ENCODE data around the gene PYY.
"Not testable (repeated sequence)": the region's sequence is repeated elsewhere in the genome, so short reads cannot be mapped to it uniquely, and the experiment has no call there.

The PYY gene

DNA sequence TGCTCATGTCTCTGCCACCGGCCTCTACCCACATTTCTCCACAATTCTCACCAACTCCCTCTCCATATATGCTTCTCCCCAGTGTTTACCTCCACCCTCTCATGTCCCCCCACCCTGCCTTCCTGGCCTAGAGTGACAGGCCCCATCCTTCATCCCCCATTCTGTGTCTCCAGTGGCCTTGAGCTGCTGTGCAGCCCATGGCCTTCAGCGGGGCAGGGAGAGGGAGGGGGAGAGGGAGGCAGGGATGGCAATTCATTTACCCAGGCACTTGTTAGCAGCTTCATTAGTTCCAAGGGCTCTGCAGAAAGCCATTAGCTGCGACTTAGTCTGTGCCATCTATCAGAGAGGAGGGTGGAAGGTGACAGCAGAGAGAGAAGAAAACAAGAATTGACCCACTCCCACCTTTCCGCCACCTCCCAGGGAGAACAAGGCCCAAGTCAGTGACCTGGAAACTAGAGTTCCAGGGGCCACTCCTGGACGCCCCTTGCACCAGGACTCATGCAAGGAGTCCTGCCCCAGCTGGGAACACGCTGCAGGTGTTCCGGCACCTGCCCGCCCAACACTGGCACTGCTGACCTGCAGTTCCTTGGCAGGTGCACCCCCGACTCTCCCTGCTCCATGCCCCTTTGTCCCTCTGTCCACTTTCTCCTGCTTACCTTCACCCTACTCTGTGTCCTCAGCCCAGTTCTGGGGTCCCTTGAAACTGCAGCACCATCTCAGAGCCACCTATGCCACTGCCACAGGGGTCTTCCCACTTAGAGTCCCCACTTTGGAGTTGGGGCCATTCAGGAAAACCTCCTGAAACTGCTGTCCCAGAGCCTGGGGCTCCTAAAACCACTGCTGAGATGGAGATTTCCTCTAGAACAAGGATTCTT lies 23.5 kb upstream of the PYY start:
- DNase-seq = no peak

DNA sequence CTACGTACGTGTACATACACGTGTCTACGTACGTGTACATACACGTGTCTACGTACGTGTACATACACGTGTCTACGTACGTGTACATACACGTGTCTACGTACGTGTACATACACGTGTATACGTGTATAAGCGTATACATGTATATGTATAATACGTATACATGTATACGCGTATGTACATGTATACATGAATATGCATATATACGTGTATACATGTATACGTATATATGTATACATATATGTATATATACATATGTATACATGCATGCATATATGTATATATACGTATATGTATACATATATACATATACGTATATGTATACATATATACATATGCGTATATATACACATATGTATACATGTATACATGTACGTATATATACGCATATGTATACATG lies 22.2 kb upstream of the PYY start:
- DNase-seq = no peak

DNA sequence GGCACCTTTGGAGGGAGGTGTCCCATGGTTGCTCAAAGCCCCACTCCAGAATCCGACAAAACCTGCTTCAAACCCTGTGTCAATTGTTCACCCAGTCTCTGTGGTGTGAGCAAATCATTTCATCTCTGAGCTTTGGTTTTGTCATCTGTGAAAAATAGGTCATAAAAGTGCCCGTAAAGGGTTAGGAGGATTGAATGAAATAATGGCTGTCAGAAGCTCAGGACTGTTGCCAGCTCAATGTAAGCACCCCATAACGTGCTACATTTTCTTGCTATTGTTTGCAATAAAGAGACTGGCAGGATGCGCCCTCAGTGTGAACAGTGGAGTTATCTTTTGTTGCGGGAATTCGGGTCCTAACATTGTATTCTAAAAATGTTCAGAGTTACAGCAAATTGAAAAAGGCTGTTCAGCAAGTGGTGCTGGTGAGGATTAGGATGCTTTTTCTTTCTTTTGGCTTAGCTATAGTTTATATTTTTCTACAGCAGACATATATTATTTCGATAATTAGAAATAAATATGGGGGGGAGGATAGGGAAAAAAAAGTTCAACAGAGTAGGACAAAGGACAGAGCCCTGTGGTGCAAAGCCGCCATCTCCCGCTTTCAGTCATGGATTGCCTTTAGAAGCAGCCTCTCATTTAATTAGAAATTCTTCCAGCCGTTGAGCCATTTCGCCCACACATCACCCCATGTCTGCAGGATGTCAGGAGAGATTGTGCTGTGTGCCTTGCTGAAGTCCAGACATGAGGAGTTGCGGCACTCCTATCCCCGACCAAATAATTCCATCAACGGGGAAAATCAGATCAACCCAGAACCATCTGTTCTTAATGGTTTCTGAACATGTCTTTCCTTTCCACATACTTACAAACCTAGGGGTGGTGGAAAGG lies 20.9 kb upstream of the PYY start:
- DNase-seq = no peak

DNA sequence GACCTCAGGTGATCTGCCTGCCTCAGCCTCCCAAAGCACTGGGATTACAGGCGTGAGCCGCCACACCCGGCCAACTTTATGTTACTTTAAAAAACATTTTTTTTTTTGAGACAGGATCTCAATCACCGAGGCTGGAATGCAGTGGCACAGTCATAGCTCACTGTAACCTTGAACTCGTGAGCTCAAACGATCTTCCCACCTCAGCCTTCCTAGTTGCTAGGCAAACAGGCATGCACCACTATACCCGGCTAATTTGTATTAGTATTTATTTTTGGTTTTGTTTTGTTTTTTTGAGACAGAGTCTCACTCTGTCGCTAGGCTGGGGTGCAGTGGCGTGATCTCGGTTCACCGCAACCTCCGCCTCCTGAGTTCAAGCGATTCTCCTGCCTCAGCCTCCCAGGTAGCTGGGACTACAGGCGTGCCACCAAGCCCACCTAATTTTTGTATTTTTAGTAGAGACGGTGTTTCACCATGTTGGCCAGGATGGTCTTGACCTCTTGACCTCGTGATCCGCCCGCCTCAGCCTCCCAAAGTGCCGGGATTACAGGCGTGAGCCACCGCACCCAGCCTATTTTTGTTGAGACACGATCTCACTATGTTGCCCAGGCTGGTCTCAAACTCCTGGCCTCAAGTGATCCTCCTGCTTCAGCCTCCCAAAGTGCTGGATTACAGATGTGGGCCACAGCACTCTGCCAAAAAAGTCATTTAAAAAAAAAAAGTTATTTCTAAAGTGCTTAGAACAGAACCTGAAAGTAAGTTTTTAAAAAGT lies 18.9 kb upstream of the PYY start:
- DNase-seq = not testable (repeated sequence)

DNA sequence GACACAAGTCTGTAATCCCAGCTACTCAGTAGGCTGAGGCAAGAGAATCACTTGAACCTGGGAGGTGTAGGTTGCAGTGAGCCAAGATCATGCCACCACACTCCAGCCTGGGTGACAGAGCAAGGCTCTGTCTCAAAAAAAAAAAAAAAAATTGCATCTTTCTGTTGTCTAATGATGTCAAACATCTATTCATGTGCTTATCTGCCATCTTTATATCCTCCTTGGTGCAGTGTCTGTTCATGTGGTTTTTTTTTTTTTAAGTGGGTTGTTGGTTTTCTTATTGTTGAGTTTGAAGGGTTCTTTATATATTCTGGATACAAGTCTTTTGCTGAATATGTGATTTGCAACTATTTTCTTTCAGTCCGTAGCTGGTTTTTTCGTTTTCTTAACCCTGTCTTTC lies 17.7 kb upstream of the PYY start:
- DNase-seq = not testable (repeated sequence)

DNA sequence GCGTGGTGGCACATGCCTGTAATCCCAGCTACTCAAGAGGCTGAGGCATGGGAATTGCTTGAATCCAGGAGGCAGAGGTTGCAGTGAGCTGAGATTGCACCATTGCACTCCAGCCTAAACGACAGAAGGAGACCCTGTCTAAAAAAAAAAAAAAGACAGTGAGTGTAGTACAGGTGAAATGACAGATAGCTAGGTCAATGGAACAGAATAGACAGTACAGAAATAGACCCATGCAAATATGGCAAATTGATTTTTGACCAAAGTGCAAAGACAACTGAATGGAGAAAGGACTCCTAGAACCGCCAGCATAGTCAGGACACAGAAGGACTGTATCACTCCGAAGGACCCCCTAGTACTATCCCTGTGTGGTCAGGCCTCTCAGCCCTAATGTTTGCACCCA lies 16.6 kb upstream of the PYY start:
- DNase-seq = no peak

DNA sequence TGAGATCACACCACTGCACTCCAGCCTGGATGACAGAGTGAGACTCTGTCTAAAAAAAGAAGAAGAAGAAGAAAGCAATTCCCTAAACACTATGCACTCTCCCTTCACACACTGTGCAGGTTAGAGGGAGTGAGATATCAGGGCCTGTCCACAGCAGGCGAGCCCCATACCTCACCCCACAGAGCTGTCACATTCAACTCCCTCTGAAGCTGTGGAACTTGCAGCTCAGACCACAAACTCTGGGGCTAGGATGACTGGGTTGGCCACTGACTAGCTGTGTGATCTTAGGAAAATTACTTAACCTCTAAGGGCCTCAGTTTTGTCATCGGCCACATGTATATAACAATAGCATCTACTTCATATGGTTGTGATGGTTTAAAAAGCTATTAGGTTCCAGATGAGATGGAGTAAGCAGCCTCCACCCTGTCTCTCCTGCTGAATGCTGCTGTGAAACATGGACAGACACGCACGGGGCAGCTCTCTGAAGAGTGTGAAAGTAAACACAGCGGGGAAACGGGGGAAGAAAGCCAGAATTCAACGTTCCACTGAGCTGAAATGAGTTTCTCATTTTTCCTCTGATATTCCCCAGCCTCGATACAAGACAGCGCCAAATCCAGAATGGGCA lies 13.6 kb upstream of the PYY start:
- no peak for DNase-seq

DNA sequence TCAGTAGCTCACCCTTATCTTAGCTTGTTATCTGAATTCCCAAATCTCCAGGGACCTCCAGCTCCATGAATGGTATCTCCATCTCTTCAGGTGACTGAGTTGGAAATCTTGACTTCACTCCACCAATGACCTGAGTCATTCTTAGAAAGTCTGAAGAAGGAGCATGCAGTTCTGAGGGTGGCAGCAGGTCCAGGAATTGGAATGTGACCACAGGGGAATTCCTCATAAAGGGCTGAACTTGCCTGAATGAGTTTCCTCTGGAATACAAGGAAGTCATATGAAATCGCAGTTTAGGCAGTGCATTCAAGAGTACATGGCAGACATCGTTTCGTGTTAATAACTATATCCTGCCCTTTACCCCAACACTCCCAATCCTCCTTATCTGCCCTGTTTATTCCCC lies 12.5 kb upstream of the PYY start:
- no peak for DNase-seq

DNA sequence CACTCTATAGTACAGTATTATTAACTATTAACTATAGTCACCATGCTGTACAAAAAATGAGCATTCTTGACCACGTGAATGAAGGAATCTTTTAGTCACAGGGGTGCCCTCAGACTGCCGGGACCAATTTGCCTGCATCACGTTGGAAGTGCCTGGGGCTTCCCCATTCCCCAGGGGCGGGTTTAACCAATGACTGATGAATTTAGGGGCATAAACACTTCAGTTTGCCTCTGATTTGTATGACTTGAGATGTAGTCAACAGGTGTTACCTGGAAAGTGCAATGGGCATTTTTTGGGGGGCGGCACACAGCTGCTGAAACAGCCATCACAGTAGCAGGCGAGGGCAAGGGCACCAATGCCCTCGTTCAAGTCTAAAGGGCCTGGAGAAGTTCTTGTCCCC lies 8.7 kb upstream of the PYY start:
- DNase-seq = no peak

DNA sequence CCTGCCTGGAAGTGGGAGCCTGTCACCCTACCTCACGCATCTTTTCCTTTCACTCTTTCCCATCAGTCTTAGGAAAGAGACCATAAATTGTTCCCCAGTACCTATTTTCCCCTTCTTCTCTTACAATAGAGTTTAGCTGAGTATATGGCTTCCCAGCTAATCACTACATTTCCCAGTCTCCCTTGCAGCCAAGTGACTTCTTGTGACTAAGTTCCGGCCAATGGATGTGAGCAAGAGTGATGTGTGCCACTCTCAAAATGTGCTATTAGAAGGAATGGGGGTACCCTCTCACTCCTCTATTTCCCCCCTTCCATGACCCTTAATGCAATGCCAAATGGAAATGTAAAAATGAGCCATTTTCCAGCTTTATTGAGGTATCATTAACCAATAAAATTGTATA lies 8.2 kb upstream of the PYY start:
- no peak for DNase-seq

DNA sequence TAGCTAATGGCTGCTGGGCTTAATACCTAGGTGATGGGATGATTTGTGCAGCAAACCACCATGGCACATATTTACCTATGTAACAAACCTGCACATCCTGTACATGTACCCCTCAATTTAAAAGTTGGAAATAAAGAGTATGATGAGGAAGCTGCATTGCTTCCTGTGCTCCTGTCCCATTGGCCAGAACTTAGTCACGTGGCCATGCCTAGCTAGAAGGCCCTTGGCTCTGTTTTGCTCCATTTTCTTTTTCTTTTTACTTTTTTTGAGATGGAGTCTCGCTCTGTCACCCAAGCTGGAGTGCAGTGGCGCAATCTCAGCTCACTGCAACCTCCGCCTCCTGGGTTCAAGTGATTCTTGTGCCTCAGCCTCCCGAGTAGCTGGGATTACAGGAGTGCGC lies 7.6 kb upstream of the PYY start:
- not testable (repeated sequence) for DNase-seq

DNA sequence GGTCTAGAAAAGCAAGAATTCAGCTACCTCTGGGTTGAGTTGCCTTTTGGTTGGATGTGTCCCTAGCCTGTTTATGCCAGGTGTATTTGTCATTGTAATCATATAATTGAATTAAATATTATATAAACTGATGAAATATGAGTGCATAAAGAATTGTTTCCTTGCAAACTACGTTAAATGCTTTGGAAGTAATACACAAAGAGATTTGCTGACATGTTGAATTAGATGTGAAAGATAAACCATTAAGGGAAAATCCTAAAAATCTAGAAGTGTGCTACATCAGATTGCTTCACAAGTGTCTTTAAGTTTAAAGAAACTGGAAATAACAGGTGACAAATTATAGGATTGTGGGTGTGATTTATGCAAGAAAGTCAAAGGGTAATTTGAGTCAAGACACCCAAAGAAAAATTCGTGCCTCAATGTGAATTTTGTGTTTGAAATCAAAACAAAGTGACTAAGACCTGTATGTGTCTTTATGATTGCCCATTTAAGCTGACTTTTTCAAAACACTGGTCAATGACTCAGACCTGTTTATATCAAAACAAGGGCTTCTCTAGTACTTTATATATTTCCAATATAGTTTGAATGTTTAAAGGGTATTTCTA lies 5.1 kb upstream of the PYY start:
- no peak for DNase-seq

DNA sequence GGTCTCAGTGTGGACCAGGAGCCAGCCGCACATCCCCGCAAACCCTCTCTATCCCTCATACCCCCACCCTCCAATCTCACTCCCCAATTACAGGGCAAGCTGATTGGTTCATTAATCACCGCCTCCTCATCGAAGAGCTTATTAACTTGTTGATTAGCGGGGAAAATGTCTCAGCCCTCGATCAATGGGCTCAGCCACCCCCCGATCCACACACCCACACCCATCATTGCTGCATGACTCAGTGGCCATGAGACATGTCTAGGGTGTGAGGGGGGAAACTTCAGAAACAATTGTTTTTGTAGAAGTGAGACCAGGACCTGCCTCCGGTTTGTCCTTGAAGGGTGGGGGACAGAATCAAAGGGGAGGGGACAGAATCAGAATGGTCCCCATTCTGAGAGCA lies 2.5 kb upstream of the PYY start:
- no peak for DNase-seq

DNA sequence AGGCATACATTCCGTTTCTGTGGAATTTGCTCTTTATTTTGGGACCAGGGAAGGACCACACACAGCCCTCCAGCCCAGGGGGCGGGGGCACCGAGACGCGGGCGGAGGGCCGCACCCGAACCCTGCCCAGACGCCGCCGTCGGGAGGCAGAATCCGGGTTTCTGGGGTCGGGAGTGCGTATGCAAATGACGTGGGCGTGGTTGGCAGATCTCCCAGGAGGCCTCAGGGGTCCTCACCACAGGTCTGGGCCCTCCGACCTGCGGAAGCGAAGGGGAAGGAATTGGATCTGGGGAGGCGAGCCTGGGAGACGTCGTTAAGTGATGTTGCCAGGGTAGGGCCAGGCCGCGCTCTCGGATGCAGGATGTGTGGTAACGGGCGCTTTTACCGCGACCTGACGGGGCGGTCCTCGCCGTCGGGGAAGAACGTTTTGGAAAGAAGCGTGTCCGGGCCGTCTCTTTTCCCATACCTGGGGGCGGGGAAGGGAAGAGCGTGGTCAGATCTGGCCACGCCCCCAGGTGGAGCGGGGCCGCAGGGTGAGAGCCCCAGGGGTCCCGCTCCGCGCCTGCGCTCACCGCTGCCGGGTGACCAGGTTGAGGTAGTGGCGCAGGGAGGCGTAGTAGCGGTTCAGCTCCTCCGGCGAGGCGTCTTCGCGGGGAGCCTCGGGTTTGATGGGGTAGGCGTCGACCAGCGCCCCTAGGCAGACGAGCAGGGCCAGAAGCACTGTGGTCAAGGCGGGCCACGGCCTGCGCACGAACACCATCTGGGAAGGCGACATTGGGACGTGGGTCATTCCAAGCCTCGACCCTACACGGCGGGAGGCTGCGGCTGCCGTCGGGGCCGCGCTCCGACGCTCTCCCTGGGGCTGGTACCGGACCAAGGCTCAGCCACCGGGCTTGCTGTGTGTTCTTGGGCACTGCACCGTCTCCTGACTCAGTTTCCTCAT lies 745 bp downstream of the PYY start:
- DNase-seq = no peak

DNA sequence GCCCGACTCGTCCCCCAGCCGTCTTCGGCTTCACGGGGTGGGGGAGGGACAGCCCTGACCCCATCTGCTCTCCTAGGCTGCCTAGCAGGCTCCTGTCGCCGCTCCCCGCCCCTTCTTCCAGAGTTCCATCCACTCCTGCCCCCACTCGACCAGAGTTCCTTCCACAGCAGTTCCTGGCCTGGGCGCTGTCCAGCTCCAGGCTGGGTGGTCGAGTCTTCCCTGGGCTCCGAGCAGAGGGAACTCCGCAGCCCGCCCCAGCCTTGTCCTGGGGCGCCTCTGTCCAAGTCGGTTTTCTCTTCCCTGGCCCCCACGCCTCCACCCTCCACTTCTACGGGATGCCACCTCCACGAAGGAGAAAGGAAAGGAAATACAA lies 1.4 kb downstream of the PYY start:
- DNase-seq = no peak

DNA sequence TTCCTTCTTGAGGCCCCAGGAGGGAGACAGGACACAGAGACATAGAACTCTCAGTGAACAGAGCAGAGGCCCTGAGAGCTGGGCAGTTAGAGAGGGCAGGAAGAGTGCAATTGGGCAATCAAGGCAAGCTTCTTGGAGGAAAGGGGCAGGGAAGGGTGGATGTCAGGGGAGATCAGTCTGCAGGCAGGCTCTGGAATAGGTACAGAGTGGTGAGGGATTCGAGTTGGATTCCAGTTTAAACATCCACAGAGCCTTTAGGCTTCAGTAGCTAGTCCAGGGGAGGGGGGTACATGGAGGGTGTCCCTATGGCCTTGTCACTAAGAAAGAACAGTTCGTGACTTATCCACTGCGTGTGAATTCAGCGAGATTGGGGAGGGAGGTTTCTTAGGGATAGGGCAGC lies 2.0 kb downstream of the PYY start:
- DNase-seq = no peak

DNA sequence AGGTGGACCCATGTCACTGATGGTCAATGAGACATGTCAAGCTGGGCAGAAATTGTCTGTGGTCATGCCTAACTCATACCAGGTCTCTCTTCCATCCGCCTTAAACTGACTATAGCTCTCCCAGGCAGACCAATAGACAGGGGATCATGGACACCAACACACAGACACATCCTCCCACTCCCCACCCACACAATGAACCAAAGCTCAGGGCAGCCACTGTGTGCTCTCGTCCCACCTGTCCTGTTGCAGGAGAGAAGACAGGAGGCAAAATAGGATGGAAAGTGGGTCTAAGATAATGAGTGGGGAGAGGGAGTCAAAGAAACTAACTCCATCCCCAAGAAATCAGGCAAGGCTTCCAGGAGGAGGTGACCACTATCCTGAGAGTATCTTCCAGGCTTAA lies 3.2 kb downstream of the PYY start:
- no peak for DNase-seq

DNA sequence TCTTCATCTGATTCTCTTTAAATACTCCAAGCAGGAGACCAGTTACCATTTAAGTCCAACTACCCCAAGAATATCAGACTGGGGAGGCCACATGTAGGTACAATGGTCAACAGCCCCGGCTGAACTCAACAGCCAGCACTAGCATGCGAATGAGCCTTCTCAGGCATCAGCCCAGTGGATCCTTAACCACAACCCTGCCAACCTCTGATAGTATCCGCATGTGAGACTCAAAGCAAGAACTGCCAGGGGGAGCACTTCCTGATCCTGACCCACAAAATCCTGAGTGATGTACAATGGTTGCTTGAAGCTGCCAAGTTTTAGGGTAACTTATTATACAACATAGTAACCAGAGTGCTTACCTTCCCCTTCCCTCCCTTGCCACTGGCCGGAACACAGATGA lies 4.0 kb downstream of the PYY start:
- DNase-seq = no peak

DNA sequence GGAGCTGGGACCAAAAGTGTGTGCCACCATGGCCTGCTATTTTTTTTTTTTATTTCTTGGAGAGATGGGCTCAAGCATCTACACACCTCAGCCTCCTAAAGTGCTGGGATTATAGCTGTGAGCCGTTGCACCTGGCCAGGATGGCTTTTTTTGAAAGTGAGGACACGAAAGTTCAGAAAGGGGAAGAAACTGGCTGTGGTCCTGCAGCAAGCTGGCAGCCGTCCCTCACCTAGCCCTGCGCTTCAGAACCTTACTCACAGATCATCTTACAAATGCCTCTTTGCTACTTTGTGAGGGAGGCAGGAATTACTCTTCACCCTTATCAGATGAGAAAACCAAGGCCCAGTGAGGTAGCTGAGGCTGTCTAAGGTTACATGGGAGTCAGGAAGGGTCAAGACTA lies 7.0 kb downstream of the PYY start:
- no peak for DNase-seq

DNA sequence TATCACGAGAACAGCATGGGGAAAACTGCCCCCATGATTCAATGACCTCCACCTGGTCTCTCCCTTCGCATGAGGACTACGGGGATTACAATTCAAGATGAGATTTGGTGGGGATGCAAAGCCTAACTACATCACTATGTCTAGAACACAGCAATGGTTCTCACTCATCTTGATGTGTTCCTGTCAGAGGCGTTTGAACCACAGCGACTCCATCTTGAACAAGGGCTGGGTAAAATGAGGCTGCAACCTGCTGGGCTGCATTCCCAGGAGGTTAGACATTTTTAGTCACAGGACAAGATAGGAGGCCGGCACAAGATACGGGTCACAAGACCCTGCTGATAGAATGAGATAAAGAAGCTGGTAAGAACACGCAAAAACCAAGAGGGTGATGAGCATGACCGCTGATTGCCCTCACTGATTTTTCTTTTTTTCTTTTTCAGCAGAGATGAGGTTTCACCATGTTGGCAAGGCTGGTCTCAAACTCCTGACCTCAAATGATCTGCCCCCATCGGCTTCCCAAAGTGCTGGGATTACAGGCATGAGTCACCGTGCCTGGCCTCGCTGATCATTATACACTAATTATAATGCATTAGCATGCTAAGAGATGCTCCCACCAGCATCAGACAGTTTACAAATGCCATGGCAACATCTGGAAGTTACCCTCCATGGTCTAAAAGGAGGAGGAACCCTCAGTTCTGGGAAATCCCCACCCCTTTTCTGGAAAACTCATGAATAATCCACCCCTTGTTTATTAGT lies 8.5 kb downstream of the PYY start:
- no peak for DNase-seq

Measured in CD4-positive, alpha-beta T cell treated with Interleukin-4 for 4 hours (primary cell).